Activated CD4-positive, alpha-beta T cell treated with anti-CD3 and anti-CD28 coated beads, Interleukin-2, Interleukin-6, amounts not matched to agents 100 ng/mL and 50 ng/mL, durations not matched to agents 16 hours and 8 hours (primary cell): ENCODE results near the gene IL12RB2.

Source experiments
- DNase-seq: peaks from one replicate; pipeline ENCODE4 v3.0.0-alpha.2; 2020

Gene IL12RB2

DNA sequence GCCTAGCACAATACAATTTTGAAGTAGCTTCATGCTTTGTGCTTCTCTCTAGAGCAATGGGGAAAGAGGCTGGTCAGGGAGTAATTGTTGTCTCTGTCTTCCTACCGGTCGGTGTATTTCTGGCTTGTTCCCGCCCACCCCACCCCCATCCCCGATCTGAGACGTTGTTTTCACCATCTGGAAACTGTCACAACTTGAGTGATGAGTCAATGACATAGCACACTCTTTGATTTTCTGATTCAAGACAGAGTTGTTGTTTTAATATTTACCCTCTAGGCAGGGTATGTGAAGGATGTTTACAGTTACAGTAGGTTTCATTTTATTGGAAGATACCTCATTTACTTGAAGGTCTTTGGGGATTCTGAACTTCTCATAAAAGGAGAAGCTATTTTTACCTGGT is 7.0 kb downstream of the IL12RB2 start:
- peak; percentile 79 for DNase-seq

DNA sequence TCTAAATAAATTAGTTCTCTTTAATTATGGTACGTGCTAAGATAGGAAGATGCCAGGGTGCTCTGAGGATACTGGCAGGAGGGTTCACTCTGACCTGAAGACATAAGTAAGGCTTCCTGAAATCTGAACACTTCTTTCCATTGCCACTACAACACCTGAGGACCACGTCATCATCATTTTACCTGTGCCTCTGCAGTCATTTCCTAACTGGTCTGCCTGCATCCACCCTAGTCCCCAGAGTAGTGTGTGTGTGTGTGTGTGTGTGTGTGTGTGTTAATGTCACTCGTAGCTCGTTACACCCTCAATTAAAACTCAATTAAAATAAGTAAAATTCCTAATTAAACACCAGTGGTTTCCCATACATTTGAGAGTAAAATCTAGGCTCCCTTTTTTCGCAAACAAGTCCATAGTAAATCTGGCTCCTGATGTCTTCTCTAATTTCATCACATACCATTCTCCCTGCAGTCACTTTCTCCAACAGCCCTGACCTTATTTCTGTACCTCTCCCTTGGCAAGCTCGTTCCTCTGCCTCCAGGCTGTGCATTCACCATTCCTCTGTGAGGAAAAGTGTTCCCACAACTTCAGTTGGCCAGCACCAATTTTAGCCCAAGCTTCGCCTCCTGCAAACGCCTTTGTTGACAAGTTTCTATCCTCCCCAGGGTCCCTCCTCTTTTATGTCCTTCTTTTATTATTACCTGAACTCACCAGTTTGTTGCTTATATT is 8.7 kb downstream of the IL12RB2 start:
- DNase-seq: no peak

DNA sequence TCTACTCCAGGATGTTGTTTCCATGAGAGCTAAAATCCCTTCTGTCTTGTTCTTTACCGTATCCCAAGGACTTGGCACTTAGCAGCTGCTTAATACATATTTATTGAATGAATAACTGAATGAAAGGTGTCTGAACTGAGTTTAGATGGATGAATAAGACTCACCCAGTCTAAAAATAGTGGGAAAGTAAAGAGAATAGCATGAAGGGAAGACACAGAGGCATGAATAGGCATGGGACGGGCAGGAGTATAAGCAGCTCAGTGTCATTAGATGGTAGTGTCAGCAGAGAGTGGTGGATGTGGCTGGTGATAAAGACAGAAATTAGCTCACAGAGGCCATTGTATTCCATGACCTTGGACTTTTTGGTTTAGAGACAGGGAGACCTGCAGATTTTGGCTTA is 9.2 kb downstream of the IL12RB2 start:
- DNase-seq: no peak

DNA sequence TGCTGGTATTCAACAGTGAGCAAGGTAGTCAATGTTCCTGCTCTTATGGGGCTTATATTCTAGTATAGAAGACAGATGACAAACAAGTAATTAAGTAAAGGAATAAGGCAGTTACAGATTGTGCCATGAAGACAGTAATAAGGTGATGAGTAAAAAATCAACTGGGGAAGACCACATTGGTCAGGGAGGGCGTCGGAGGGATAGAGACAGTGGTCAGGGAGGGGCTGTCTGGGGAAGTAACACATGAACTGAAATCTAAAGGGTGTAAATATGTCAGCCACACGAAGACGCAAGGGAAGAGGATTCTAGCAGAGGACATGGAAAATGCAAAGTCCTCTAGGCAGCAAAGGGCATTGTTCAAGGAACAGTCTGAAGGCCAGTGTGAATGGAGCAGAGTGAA is 10.1 kb downstream of the IL12RB2 start:
- DNase-seq: peak; percentile 65

DNA sequence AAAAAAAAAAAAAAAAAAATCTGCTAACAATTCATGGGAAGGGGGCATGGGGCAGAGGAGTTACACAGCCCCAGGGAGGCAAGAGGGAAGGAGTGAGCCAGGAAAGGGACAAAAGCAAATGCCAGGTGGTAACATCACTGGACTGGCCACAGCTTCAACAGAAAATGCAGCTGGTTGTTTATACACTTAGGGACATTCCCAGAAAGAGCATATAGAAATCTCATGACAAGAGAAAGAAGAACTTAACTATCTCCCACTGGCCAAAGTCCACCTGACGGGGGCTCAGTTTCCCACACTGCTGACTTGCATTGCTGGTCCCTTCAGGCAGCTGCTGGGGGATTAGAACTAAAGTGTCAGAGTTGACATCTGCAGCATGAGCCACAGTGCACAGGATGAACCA is 14.8 kb downstream of the IL12RB2 start:
- no peak for DNase-seq

DNA sequence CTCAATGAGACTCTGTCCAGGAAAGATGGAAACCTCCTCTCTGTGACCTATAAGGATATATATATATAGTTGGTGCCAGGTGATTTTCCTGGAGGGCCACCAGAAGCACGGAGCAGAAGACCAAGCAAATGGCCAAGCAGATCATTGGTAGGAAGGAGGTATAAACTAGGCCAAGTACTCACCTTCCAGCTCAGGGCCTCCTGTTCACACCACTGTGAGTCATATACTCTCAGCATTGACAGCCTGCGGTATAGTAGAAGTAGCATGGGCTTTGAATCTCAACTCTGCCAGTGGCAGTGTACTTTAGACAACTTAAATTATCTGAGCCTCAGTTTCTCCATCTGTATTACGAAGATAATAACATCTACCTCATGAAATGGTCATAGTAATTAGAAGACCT is 15.4 kb downstream of the IL12RB2 start:
- peak; percentile 46 for DNase-seq

DNA sequence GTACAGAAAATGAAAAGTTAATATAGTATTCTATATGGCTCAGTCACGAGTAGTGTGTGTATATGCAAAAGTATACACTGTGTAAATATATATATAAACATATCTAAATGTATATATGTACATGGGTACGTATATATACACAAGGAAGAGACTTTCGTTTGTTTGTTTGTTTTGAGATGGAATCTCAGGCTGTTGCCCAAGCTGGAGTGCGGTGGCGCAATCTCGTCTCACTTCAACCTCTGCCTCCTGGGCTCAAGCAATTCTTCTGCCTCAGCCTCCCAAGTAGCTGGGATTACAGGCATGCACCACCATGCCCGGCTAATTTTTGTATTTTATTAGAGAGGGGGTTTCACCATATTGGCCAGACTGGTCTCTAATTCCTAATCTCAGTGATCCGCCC is 16.4 kb downstream of the IL12RB2 start:
- no peak for DNase-seq

DNA sequence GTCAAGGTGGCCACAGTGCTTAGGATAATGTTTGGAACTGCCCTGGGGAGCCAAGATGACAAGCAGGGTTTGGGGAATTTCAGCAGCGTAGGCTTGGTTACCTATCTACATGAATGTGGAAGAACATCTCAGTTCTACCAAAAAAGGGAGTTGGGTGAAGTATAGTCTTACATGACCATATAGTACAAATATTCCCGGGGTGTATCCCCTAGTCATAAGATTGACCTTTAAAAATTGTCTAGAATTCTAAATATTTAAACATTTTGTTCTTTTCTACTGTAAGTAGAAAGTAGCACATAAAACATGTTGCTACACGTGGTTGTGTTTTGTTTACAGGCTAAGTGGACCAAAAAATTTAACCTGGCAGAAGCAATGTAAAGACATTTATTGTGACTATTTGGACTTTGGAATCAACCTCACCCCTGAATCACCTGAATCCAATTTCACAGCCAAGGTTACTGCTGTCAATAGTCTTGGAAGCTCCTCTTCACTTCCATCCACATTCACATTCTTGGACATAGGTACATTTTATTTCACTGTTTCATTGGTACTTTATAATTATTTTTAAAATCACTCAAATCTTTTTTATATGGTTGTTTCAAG is 20.3 kb downstream of the IL12RB2 start:
- DNase-seq: no peak

DNA sequence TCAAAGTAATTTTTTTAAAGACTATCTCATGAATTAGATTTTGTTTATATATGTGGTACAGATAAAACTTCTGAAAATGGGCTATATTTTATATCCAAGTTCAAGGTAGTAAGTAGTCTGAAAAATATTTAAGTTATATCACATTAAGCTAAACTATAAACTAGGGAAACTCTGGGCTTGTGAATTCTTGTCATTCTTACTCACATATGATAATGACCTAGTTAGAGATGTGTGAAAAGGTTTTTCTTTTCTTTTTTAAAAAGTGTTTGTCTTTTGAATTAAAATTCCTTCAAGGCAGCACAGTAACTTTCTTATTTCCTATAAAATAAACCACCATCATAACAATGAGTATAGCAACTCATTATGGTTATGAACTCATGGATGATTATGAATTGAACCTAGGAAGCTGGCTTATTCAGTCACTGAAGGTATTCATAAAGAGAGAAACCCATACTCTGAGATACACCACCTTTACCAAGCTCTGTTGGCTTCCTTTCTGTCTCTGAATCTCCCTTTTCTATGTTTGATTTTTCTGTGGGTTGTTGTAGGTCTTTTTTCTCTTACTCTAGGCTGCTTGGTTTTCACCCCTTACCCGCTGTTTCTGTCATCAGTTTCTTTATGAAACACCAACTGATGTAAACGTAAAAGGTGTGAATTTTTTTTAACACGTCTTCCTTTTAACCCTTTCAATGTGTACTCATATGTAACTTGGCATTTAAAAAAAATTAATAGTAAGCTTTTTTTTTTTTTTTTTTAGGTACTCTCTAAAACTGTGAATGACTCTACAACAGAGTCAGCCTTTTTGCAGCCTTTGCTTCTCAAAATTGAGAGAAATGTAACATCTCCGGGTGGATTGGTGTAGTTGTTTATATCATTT is 25.2 kb downstream of the IL12RB2 start:
- peak; percentile 91 for DNase-seq

DNA sequence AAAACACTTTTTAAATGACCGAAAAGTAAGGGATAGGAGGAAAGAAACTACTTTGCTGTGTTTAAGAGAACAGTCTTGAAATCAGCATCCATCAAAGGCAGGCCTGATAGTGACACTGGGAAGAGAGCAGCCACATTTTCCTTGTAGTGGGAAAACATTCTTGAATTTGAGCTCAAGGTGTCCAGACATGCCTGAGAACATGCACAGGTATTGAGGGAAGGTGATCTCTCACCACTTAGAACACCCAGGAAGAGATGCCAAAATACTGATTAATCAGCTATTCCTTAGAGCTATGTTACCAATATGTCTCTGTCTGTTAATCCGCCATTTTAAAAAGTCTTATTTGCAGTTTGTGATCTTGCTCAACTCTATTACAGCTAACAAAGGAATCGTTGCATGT is 25.9 kb downstream of the IL12RB2 start:
- no peak for DNase-seq

DNA sequence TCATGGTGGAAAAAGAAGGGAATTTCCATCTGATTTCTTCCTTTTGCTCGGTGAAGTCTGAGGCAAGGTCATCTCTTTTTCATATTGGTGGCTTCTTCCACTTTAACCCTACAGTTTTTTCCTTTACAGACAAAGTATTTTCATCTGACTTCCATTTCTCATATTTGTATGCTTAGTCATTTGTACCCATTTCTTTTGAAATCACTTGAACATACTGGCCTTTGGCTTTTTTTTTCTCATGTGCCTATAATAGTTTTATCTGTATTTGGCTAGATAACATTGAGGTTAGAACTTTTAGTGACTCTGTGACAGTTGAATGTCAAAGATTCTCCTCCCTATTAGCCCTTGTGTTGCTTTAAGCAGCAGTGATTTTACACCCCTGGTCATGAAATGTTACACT is 27.7 kb downstream of the IL12RB2 start:
- DNase-seq: peak; percentile 45

DNA sequence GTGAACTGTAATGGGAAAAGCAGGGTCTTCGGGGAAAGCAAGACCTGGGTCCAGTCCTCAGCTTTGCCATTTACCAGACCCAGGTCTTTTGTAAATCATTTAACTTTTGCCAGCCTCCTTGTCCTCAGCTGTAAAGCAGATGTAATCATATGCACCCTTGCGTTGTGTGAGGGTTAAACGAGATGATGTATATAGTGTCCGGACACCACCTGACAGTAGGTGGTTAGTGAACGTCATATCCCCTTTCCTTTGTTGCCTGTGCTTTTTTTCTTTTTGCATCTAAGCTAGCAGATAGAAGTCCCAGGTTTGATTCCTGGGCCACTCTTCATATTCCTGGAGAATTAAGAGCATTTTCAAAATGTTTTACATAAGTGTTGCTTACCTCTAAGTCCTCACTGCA is 28.5 kb downstream of the IL12RB2 start:
- DNase-seq: peak; percentile 64

DNA sequence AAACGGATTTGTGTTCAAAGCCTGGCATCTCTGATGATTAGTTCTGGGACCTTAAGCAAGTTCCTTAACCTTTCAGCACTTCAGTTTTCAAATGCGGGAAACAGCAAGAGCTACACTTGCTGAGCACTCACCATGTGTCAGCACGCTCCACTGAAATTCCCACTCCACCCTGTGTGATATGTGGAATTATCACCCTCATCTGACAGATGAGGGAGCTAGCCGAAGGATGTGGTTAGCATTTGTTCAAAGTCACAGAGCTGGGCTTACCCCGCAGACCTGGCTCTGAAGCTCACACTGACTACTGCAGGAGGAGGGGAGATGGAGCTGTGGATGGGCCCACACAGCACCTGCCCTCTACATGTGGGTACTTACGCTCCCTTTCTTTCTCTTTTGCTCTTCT is 29.1 kb downstream of the IL12RB2 start:
- DNase-seq: peak; percentile 62

DNA sequence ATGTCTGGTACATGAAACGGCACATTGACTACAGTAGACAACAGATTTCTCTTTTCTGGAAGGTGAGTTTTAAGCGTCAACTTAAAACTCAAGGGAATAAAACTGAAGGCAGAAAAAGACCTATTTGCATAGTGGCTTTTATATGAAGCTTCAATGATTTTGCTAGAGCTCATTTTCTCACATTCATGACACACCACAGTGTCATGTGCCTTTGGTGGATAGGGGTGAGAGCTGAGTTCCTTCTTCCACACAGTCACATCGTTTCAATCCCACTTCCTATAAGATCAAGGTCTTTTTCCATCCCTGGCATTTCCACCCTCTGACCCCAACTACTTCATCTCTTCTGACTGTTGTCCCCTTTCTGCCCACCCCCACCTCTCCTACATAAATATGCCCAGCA is 31.0 kb downstream of the IL12RB2 start:
- peak; percentile 41 for DNase-seq

DNA sequence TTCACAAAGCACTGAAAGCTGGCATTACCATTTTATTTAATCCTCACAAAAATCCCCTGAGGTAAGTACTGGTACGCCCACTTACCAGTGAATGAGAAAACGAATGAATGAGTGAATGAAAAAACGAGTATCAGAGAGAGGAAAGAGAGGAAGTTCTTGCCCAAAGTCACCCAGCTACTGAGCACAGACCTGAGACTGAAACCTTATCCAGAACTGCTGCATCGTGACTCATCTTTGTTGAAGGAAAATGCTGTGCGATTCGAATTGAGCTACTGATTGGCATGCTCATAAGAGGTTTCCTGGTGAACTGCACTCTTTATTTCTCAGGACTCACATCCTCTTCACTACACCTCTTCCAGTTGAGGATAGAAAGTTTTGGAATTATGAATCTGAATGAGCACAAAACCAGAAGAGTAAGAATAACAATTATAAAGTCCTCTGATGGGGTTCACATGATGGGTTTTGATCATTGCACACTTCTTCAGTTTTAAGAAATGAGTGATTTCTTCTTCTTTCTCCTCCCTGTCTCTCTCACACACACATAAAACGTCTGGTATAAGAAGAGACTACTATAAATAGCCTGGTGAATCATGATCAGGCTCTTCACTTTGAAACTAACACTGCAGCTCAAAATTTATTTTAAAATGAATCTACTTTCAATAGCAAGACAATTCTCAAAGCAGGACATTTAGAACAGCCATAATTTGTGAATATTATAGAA is 32.1 kb downstream of the IL12RB2 start:
- peak; percentile 83 for DNase-seq

DNA sequence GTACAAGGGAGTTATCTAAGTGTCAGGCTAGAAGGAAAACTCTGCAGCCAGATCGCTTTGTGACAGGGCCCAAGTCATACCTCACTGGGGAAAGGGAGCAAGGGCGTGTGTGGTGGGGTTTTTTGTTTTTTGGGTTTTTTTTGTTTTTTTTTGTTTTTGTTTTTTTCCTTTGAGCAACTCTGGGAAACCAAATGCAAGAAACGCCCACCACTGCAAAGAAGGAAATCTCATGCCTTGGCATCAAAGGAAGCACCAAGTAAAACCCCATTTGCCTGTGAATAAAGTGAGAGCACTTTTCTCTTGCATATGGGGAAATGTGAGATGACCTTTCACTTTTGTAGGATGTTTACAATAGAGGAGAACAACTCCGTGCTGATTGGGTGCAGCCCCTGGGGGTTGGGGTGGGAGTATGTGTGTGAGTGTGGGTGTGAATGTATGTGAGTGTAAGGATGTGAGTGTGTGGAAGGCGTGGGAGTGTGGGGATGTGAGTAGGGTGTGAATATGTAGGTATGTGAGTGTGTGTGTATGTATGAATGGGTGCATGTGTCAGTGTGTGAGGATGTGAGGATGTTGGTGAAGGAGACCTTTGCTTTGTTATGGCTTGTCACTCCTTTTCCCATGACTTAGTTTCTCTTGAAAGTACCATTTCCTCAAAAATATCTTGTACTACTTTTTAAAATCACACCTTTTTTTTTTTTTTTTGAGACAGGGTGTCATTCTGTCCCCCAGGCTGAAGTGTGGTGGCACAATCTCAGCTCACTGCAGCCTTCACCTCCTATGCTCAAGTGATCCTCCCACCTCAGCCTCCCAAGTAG is 34.6 kb downstream of the IL12RB2 start:
- peak; percentile 44 for DNase-seq

DNA sequence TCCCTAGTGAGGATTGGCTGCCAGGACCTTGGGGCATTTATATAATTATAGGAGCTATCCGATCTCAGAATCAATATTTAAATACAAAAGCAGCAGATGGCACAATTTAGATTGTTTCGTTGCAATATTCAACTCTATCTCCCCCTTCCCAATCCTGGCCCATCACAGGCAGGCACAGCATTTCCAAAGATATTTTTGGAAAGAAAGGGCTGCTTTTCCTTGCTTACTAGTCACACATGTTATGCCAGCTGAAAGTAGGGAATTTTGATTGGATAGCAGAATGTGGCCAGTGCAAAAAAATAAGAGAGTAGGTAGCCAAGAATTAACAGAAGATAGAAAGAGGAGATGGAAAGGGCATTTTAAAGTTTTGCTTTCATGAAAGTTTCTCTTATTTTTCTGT is 37.9 kb downstream of the IL12RB2 start:
- DNase-seq: no peak

DNA sequence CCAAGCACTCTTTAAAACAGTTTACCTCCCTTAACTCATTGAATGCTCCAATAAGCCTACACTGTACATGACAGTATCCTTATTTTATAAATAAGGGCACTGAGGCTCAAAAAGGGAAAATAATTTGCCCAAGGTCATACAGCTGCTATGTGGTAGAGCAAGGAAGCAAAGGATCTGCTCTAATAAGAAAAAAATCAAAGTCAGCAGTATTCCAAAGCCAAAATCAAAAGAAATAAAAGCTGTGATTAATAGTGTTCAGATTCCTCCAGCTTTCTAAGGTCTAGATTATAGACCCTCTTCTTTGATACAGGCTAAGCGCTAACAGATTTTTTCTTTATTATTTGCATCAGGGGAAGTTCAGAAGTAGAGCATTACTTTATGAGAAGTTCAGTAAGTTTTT is 39.3 kb downstream of the IL12RB2 start:
- no peak for DNase-seq

DNA sequence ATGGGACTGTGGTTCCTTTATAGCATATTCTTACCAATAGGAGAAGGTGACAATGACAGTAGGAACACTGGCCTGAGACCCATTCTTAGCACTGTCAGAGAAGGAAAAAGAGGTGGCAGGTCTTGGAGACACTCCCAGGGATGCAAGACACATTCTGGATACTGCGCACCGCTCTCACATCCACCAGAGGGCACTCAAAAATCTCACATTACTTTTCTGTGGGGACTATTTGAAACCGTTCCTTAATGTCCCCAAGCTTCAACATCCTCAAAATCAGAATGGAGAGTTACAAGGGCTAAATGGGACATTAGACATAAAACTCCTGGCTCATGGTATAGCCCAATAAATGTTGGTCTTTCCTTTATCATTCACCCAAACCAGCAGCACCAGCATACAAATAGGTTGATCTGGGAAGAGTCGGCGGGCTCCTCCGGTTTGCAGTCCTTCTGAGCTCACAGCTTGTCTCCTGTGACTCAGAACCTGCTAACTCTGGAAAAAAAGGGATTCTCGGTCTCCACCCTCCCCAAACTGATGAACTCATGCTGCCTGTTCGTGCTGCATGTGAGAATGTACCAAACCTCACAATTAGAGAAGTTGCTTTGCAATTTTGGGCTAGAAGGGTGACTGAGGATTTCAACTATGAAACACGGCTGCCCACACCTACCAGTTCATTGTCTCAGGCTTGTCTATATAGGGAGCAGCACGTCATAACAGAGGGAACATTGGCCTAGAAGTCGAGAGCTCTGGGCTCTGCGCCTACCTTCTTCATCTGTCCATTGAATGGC is 40.2 kb downstream of the IL12RB2 start:
- no peak for DNase-seq

DNA sequence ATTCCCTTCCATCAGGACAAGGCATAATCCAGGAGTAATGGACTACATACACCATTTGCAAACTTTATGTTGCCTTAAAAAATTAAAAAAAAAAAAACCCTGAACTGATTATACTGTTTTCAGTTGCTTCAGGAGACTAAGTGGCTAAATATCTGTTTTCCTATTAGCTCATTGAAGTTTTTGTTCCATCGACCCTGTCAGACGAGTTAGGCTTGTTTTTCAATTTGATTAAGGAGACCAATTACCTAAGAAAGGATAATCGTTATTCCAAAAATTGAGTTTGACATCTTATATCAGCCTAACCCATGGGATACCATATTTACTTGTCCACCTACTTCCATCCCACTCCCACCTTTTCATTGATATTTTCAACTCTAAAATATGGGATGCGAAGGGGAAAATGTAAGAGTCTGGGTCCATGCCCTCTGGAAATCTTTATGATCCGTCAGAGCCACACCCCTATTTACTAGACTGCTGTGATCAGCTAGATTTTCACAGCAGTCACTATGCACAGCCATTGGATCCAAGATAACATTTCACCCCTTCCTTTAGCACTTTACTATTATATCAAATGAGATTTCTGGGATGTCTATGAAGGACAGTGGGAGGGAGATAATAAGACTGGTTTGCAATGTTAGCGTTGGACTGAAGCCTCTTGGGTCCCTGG is 41.0 kb downstream of the IL12RB2 start:
- DNase-seq: no peak

DNA sequence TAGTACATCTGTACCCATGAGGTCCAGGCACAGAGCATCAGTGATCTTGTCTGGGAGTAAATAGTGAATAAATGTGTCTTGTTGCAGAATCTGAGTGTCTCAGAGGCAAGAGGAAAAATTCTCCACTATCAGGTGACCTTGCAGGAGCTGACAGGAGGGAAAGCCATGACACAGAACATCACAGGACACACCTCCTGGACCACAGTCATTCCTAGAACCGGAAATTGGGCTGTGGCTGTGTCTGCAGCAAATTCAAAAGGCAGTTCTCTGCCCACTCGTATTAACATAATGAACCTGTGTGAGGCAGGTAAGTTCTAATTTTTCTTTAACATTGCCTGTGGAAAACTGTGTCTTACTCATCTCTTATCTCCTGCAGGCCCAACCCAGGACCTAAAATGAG is 43.1 kb downstream of the IL12RB2 start:
- peak; percentile 81 for DNase-seq
